Prostate gland (tissue), 2 donors: ENCODE data around the gene ATG7.

Experiments
- CTCF ChIP-seq, 4 experiments: fragments of 200-600 bp in 2 of 4; fragments of 450-650 bp in 2 of 4; sonication (generic) in 2 of 4; IDR thresholded peaks; 1 replicate in 3 of 4; 2 replicates in 1 of 4; pipeline ENCODE4 v1.5.1; 2016 to 2019; ENCODE audit warnings: antibody characterized with exemption in 4 of 4, mild to moderate bottlenecking in 2 of 4, moderate library complexity in 2 of 4
- POLR2A ChIP-seq: fragments of 450-650 bp; IDR thresholded peaks from one replicate; pipeline ENCODE4 v1.6.1; 2016; ENCODE audit warnings: antibody characterized with exemption, mild to moderate bottlenecking

- no peak for TF ChIP-seq CTCF (IDR thresholded peaks at IDR 0.05)
- no peak for TF ChIP-seq POLR2A
These were observed 264.9 kb downstream of the ATG7 start for GRCh38 chr3:11536936-11537612.
